WTC11 (cell line): ENCODE results near the gene ZFHX3. TPM values are rescaled to one million over a fixed set of nuclear protein-coding genes. Genes with fewer than 3 reads are reported as not detected.

Experiments used
- ATAC-seq: fragments of 200-7000 bp; cut with Tn5 transposase; 2 replicates; pipeline ENCODE4 v1.10.0; 2021; ENCODE audit warnings: mild to moderate bottlenecking, moderate library complexity
- CTCF ChIA-PET: fragments of 300-600 bp; sonication (Branson Sonifier 250); formaldehyde crosslinking; loops from one replicate; lab custom pipeline; 2021; ENCODE audit warnings: antibody characterized with exemption; lab: Charles Lee
- POLR2A ChIA-PET: fragments of 350-600 bp; sonication (Branson Sonifier 250); formaldehyde crosslinking; loops from one replicate; lab custom pipeline; 2021; ENCODE audit warnings: antibody characterized with exemption; lab: Charles Lee
- DNase-seq: peaks from one replicate; pipeline ENCODE4 v3.0.0; 2021; ENCODE audit warnings: low spot score
- H3K27ac Mint-ChIP-seq: 2 replicates; pipeline ENCODE4 v1.8.0; 2021; ENCODE audit warnings: mixed read lengths
- H3K27me3 Mint-ChIP-seq: 2 replicates; pipeline ENCODE4 v1.8.0; 2021; ENCODE audit warnings: low read depth, mild to moderate bottlenecking, moderate library complexity, mixed read lengths
- H3K36me3 Mint-ChIP-seq: 2 replicates; pipeline ENCODE4 v1.8.0; 2021; ENCODE audit warnings: mixed read lengths
- H3K4me1 Mint-ChIP-seq: 2 replicates; pipeline ENCODE4 v1.8.0; 2022; ENCODE audit warnings: mixed read lengths
- H3K4me3 Mint-ChIP-seq: 2 replicates; pipeline ENCODE4 v1.8.0; 2021; ENCODE audit warnings: mild to moderate bottlenecking, moderate library complexity, mixed read lengths
- H3K9me3 Mint-ChIP-seq: 2 replicates; pipeline ENCODE4 v1.8.0; 2021; ENCODE audit warnings: mixed read lengths
- AFF4 ChIP-seq: sonication (generic); formaldehyde crosslinking; IDR thresholded peaks from 2 replicates; pipeline ENCODE4 v1.8.1; 2023; ENCODE audit warnings: mild to moderate bottlenecking, missing genetic modification reagents, borderline replicate concordance
- ARID4B ChIP-seq: sonication (generic); formaldehyde crosslinking; IDR thresholded peaks from 2 replicates; pipeline ENCODE4 v1.8.0; 2023; ENCODE audit warnings: missing genetic modification reagents, mild to moderate bottlenecking, borderline replicate concordance
- E2F1 ChIP-seq: sonication (generic); formaldehyde crosslinking; IDR thresholded peaks from 2 replicates; pipeline ENCODE4 v1.8.0; 2022; ENCODE audit warnings: mild to moderate bottlenecking, missing genetic modification reagents
- EMX1 ChIP-seq: fragments of 250-450 bp; sonication (Bioruptor Pico); IDR thresholded peaks from 2 replicates; pipeline ENCODE4 v1.8.0; 2021; ENCODE audit warnings: mild to moderate bottlenecking
- FOXJ3 ChIP-seq: sonication (generic); formaldehyde crosslinking; IDR thresholded peaks from 2 replicates; pipeline ENCODE4 v1.9.0; 2021; ENCODE audit warnings: missing genetic modification reagents, mild to moderate bottlenecking, borderline replicate concordance
- HMGA2 ChIP-seq: fragments of 250-450 bp; sonication (Bioruptor Pico); IDR thresholded peaks from 2 replicates; pipeline ENCODE4 v1.4.0; 2021; ENCODE audit warnings: mild to moderate bottlenecking, moderate library complexity
- MAX ChIP-seq: sonication (generic); formaldehyde crosslinking; IDR thresholded peaks from 2 replicates; pipeline ENCODE4 v1.8.0; 2022; ENCODE audit warnings: mild to moderate bottlenecking, missing genetic modification reagents
- NR1H2 ChIP-seq: sonication (generic); formaldehyde crosslinking; IDR thresholded peaks from 2 replicates; pipeline ENCODE4 v1.9.0; 2021; ENCODE audit warnings: mild to moderate bottlenecking, moderate library complexity, missing genetic modification reagents
- PRDM15 ChIP-seq: sonication (generic); formaldehyde crosslinking; IDR thresholded peaks from 2 replicates; pipeline ENCODE4 v1.8.0; 2022; ENCODE audit warnings: missing genetic modification reagents
- PRRX2 ChIP-seq: fragments of 250-450 bp; sonication (Bioruptor Pico); IDR thresholded peaks from 2 replicates; pipeline ENCODE4 v1.8.0; 2021; ENCODE audit warnings: mild to moderate bottlenecking
- ZBTB43 ChIP-seq: sonication (generic); formaldehyde crosslinking; IDR thresholded peaks from 2 replicates; pipeline ENCODE4 v1.8.1; 2023; ENCODE audit warnings: mild to moderate bottlenecking, missing genetic modification reagents
- ZNF423 ChIP-seq: fragments of 250-450 bp; sonication (Bioruptor Pico); IDR thresholded peaks from 2 replicates; pipeline ENCODE4 v2.1.2; 2022; ENCODE audit warnings: mild to moderate bottlenecking, moderate library complexity
- total RNA-seq: library from RNA; stranded (reverse); gene quantifications from 3 replicates; pipeline ENCODE4 v1.2.3, GENCODE V29; 2021

The ZFHX3 gene
- total RNA-seq, 1 experiment from 2014 or later = 5.7 TPM

- TF ChIP-seq E2F1 (CRISPR knock-in tag) (no peak), AFF4 (CRISPR knock-in tag) (no peak), ARID4B (CRISPR knock-in tag) (no peak), NR1H2 (CRISPR knock-in tag) (no peak)
These were observed 209.9 kb downstream of the ZFHX3 start (continued) for GRCh38 chr16:72837846-72838585.

- Mint-ChIP-seq H3K4me3 (no peak overlapping the region), H3K36me3 (no peaks in the 10 kb centered on the region), H3K9me3 (no peaks in the 10 kb centered on the region), H3K27ac (no peak overlapping the region), H3K4me1 (peaks cover 34% of the 10 kb centered on the region), H3K27me3 (no peaks in the 10 kb centered on the region)
- ATAC-seq = peak; percentile 58
- POLR2A ChIA-PET = interaction anchor here (0.7 kb wide), 1 partner anchor 798 kb away, joined by 4 read pairs; no protein-coding TSS in a partner anchor
- CTCF ChIA-PET = interaction anchor here (0.5 to 1.7 kb wide), 9 partner anchors 10 to 1631 kb away, joined by 3 to 11 read pairs (median 5); no protein-coding TSS in a partner anchor
- peak; percentile 30 for DNase-seq
- no peak for TF ChIP-seq EMX1 (CRISPR knock-in tag)
- no peak for TF ChIP-seq ZBTB43 (CRISPR knock-in tag)
- TF ChIP-seq MAX = no peak
- no peak for TF ChIP-seq FOXJ3
- no peak for TF ChIP-seq ZNF423
- no peak for TF ChIP-seq PRDM15 (CRISPR knock-in tag)
- no peak for TF ChIP-seq HMGA2 (CRISPR knock-in tag)
- no peak for TF ChIP-seq PRRX2 (CRISPR knock-in tag)
These were observed 210.9 kb downstream of the ZFHX3 start for GRCh38 chr16:72836985-72837384.
